ES-I3 (cell line): ENCODE measurements around the gene APLF.
"Not testable (repeated sequence)": the region's sequence is repeated elsewhere in the genome, so short reads cannot be mapped to it uniquely, and the experiment has no call there.

Experiments used
- H3K36me3 ChIP-seq: 2 replicates; pipeline ENCODE4 v1.6.1; 2013; ENCODE audit warnings: mild to moderate bottlenecking, low read length, control low read depth, moderate library complexity; ENCODE audit not compliant: insufficient read depth
- H3K4me1 ChIP-seq: 2 replicates; pipeline ENCODE4 v1.6.1; 2013; ENCODE audit warnings: mild to moderate bottlenecking, control low read depth, low read length; ENCODE audit not compliant: insufficient read depth
- H3K9ac ChIP-seq: 2 replicates; pipeline ENCODE4 v1.6.1; 2013; ENCODE audit warnings: low read depth, mild to moderate bottlenecking, low read length, moderate library complexity
- H3K9me3 ChIP-seq: 2 replicates; pipeline ENCODE4 v1.6.1; 2013; ENCODE audit warnings: mild to moderate bottlenecking, low read length, moderate library complexity; ENCODE audit not compliant: control insufficient read depth, insufficient read depth

Gene APLF

DNA sequence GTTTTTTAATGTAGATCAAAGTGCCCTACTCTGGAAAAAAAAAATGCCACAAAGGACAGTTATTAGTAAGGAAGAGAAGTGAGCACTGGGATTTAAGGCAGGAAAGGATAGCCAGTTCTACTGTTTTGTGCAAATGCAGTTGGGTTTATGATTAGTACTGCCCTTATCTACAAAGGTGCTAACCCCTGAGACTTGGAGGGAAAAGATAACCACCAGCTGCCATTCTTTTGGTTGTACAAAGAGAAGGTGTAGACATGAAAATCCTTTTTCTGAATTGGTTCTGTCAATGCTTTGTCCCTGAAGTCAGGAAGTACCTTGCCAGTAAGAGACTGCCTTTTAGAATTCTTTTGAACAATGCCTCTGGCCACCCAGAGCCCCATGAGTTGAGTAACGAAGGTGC is 11.3 kb downstream of the APLF start:
- Histone ChIP-seq H3K36me3 (no peaks in the 10 kb centered on the region), H3K9me3 (no peaks in the 10 kb centered on the region; the same call in 1 of the 2 replicates), H3K9ac (no peak overlapping the region), H3K4me1 (peaks cover 8% of the 10 kb centered on the region; the same call in 1 of the 2 replicates)

DNA sequence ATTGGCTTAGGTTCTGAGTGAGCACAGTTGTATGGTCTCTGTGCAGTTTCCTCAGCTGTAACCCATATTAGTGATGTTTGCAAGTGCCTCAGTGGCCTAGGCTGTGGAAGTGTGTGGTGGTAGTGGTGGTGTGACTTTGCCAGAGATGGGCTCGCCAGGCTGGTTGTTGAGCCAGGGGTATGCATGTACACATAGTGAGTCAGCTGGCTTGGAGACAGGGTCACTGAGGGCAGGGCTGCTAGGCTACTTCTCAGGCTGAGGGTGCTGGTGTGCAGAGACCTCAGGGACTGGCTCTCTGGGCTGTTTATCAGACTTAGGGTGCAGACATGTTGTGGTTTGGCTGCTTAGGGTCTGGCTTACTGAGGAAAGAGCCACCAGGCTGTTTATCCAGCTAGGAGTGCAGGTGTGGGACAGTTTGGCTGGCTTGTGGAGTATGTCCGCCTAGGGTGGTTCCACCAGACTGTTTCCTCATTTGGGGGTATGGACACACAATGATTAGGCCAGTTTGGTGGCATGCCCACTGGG is 15.0 kb downstream of the APLF start:
- H3K9me3 ChIP-seq, result no peaks in the 10 kb centered on the region; the same call in 1 of the 2 replicates
- H3K9ac ChIP-seq, result no peak overlapping the region
- H3K36me3 ChIP-seq, result no peaks in the 10 kb centered on the region
- peaks cover 8% of the 10 kb centered on the region; the same call in 1 of the 2 replicates for H3K4me1 ChIP-seq

DNA sequence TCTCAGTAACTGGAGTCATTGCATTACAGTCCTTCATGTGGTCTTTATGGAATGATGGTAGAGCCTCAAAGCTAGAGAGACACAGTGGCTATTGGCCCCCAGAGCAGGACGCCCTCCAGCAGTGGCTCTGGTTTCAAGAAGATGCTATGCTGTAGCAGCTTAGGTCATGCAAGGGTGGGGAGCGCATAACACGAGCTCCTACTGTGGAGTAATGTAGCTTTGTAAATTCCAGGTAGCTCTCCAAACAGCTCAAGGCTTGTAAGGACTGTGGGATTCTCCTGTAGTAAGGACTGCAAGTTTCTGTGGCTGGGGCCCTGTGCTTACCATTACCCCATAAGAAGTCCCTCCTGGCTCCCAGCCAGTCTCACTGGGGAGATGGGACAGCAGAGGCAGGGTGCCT is 15.6 kb downstream of the APLF start:
- no peaks in the 10 kb centered on the region; the same call in 1 of the 2 replicates for H3K9me3 ChIP-seq
- H3K9ac ChIP-seq, result no peak overlapping the region
- H3K4me1 ChIP-seq, result peaks cover 8% of the 10 kb centered on the region; the same call in 1 of the 2 replicates
- no peaks in the 10 kb centered on the region for H3K36me3 ChIP-seq

DNA sequence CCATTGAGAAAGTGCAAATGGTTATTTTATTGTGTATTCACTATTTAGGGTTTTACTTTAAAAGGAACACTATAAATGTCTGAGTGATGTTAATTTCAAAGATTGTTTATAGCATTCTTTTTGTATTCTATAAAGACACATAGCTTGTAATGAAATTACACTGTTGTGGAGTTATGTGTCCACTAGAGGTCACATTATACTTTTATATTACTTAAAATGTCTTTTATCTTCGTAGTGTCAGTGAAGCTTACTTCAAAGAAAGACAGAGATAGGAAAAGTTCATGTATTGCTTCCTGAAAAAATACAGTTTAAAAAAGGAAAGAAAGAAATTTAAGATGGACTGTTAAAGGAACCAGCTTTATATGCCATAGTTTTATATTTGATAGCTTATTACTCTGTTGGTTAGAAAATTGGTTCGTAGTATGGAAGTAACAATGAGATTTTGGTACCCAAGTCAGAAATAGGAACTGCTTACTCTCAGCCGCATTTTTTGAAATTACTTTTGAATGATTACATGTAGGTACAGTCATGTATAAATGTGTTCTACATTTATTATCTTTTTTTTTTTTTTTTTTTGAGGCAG is 20.5 kb downstream of the APLF start:
- no peaks in the 10 kb centered on the region for H3K9me3 ChIP-seq
- H3K9ac ChIP-seq, result no peak overlapping the region
- no peaks in the 10 kb centered on the region for H3K36me3 ChIP-seq
- peaks cover 5% of the 10 kb centered on the region; the same call in 1 of the 2 replicates for H3K4me1 ChIP-seq

- H3K4me1 ChIP-seq, H3K9ac ChIP-seq, H3K9me3 ChIP-seq, H3K36me3 ChIP-seq: not testable (repeated sequence)
Observed at GRCh38 chr2:68488605-68489004, 21.2 kb downstream of the APLF start.

GRCh38 chr2:68489282-68489681 is 21.9 kb downstream of the APLF start:
- H3K36me3 ChIP-seq, result no peaks in the 10 kb centered on the region
- H3K9ac ChIP-seq, result no peak overlapping the region

DNA sequence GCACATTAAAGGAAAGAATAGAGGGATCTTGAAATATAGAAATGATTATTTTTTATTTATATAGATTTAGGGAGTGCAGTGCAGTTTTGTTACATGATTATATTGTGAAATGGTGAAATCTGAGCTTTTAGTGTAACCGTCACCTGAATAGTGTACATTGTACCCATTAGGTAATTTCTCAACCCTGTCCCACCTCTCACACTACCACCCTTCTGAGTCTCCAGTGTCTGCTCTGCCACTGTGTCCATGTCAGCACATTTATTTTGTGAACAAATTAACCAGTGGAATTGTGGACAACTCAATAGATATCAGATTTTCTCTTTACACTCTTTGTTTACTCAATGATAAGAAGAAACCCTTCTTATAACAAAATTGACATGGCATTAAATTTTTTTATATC is 24.2 kb downstream of the APLF start:
- H3K36me3 ChIP-seq, result no peaks in the 10 kb centered on the region
- H3K9me3 ChIP-seq, result peaks cover 11% of the 10 kb centered on the region
- H3K9ac ChIP-seq, result no peak overlapping the region
- no peaks in the 10 kb centered on the region for H3K4me1 ChIP-seq

More at GRCh38 chr2:68489282-68489681, 21.9 kb downstream of the APLF start:
- Histone ChIP-seq H3K4me1 (no peaks in the 10 kb centered on the region), H3K9me3 (no peaks in the 10 kb centered on the region)

DNA sequence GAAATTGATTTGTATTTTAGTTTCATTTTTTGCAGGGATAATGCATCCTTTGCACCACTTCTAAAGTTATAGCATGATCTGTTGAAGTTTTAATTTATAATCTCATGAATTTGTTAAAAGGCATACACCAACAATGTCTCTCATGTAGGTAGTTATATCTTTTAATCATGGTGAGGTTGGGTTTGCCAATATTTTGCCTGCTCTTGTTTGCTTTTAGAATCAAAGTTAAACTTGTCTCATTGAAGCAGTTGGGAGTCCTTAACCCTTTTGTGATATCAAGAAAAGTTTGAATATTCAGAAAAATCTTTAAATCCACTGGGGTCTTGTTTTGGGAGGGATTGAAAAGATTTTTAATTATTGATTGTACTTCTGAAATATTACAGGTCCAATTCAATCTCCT is 31.7 kb downstream of the APLF start:
- H3K9me3 ChIP-seq, result peaks cover 15% of the 10 kb centered on the region
- H3K36me3 ChIP-seq, result no peaks in the 10 kb centered on the region
- no peaks in the 10 kb centered on the region for H3K4me1 ChIP-seq
- H3K9ac ChIP-seq, result no peak overlapping the region

DNA sequence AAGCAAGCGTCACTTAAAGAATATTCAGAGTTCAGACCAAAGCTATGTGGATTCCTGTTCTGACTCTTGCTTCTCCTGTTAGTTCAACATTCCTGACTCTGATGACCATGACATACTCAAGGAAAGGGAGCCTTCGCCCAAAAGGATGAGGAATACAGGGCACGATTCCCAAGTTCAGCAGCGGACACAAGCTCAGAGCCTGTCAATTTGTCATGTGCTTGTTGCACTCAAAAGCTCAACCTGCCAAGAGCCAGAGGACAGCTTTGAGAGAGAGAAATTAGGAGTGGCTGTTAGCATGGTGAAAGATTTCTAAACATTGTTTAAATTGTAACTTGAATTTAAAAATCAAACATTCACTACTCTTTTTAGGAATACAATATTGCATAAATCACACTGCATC is 33.3 kb downstream of the APLF start:
- H3K9ac ChIP-seq, result no peak overlapping the region
- peaks cover 6% of the 10 kb centered on the region for H3K9me3 ChIP-seq
- H3K36me3 ChIP-seq, result no peaks in the 10 kb centered on the region
- H3K4me1 ChIP-seq, result peaks cover 5% of the 10 kb centered on the region

DNA sequence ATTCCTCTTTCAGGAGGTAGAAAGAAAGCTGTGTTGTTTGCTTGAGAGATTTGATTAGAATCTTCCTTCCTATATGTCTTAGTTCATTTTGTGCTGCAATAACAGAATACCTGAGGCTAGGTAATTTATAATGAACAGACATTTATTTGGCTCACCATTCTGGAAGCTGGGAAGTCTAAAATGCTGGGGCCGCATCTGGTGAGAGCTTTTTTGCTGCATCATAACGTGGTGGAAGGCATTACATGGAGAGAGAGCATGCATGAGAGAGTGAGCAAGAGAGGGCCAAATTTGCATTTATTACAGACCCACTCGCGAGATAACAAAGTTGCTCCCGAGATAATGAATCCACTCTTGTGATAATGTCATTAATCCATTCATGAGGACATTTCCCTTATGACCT is 34.4 kb downstream of the APLF start:
- Histone ChIP-seq H3K9ac (no peak overlapping the region), H3K4me1 (peaks cover 8% of the 10 kb centered on the region), H3K36me3 (no peaks in the 10 kb centered on the region), H3K9me3 (peaks cover 2% of the 10 kb centered on the region; the same call in 1 of the 2 replicates)

DNA sequence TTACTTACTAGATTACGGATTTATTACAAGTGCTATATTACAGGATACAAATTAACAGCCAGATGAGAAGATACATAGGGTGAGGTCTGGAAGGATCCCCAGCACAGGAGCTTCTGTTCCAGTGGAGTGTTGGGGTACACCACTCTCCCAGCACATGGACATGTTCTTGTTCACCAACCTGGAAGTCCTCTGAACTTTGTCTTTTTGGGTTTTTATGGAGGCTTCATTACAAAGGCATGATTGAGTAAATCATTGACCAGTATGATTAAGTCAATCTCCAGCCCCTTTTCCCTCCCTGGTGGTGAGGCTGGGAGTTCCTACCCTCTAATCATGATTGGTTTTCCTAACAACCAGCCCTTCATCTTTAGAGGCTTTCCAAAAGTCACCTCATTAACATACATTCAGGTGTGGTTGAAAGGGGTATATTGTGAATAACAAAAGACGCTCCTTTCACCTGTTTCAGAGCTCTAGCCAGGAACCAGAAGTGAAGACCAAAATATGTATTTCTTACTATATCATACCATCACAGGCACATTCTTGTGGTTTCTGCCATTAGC is 38.3 kb downstream of the APLF start:
- Histone ChIP-seq H3K9ac (no peak overlapping the region), H3K4me1 (peaks cover 8% of the 10 kb centered on the region), H3K36me3 (no peaks in the 10 kb centered on the region), H3K9me3 (no peaks in the 10 kb centered on the region)

- peaks cover 8% of the 10 kb centered on the region for H3K4me1 ChIP-seq
- H3K9ac ChIP-seq, result no peak overlapping the region
- H3K36me3 ChIP-seq, result no peaks in the 10 kb centered on the region
- no peaks in the 10 kb centered on the region for H3K9me3 ChIP-seq
Observed at GRCh38 chr2:68506170-68506569, 38.8 kb downstream of the APLF start.

GRCh38 chr2:68512326-68512725 is 44.9 kb downstream of the APLF start:
- H3K9me3 ChIP-seq, result no peaks in the 10 kb centered on the region
- H3K9ac ChIP-seq, result no peak overlapping the region
- H3K36me3 ChIP-seq, result no peaks in the 10 kb centered on the region
- no peaks in the 10 kb centered on the region for H3K4me1 ChIP-seq

DNA sequence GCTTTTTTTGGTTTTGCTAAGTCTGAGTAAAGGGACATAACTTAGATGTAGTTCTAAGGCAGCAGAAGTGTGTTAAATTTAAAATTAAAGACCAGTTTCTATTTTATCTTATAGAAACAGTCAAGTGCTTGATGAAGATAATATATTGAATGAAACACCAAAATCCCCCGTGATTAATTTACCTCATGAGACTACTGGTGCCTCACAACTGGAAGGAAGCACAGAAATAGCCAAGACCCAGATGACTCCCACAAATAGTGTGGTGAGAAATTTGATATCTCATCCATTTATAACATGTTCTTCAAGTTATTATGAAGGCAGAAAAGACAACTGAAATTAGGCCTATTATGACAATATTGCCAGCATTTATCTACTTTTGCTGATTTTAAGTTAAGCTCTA is 45.6 kb downstream of the APLF start:
- H3K9ac ChIP-seq, result no peak overlapping the region
- H3K36me3 ChIP-seq, result no peaks in the 10 kb centered on the region
- H3K4me1 ChIP-seq, result no peaks in the 10 kb centered on the region

DNA sequence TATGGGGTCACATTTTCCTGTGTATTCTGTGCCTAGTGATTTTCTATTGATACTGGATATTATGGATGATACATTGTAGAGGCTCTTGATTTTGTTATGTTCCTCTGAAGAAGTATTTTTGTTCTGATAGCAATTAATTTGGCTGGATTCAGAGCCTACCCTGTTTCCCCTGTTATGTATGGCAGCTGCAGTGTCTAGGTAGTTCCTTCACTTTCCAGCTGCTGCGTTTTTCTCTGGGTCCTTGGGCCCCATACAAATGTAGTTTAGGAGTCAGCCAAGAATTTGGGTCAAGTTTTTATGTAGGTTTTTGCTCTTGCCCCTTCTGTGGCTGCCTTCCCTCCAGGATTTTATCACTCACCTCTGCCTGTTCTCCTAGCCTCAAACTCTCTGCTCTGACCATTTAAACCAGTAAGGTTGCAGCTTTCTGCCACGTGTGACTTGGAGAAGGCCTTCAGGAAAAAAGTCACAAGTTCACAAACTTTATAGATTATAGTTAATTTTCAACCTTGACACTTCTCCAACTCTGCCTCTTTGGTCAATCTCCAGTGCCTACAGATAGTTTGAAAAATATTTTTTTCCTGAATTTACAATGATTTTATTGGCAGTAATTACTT is 47.0 kb downstream of the APLF start:
- no peaks in the 10 kb centered on the region for H3K9me3 ChIP-seq

More for the DNA sequence above, 45.6 kb downstream of the APLF start:
- no peaks in the 10 kb centered on the region for H3K9me3 ChIP-seq

More for the DNA sequence above, 47.0 kb downstream of the APLF start:
- Histone ChIP-seq H3K36me3 (no peaks in the 10 kb centered on the region), H3K4me1 (no peaks in the 10 kb centered on the region), H3K9ac (no peak overlapping the region)
